ENCODE results near the gene NELL1.

The NELL1 gene

GRCh38 chr11:21105196-21105917, 436.0 kb downstream of the NELL1 start:
- no peak overlapping the region for H3K4me3 ChIP-seq (ENCODE audit: low read depth, low read length)
- no peak overlapping the region for H3K9ac ChIP-seq (ENCODE audit: low read length)
- H3K27ac ChIP-seq (ENCODE audit: low read depth, low read length), result no peak overlapping the region
- no peaks in the 10 kb centered on the region for H3K36me3 ChIP-seq (ENCODE audit: control insufficient read depth, insufficient read depth, low read length)
- no peaks in the 10 kb centered on the region for H3K27me3 ChIP-seq (ENCODE audit: control insufficient read depth, insufficient read depth, low read length)
- H3K4me1 ChIP-seq (ENCODE audit: control insufficient read depth, insufficient read depth, low read length), result no peaks in the 10 kb centered on the region
- peaks cover 15% of the 10 kb centered on the region for H3K9me3 ChIP-seq (ENCODE audit: control insufficient read depth, insufficient read depth, low read depth, low read length)

- H3K27ac ChIP-seq (ENCODE audit: low read depth, low read length), result no peak overlapping the region
- H3K9ac ChIP-seq (ENCODE audit: low read length), result no peak overlapping the region
- no peaks in the 10 kb centered on the region for H3K4me1 ChIP-seq (ENCODE audit: control insufficient read depth, insufficient read depth, low read length)
- H3K27me3 ChIP-seq (ENCODE audit: control insufficient read depth, insufficient read depth, low read length), result no peaks in the 10 kb centered on the region
- peaks cover 10% of the 10 kb centered on the region for H3K9me3 ChIP-seq (ENCODE audit: control insufficient read depth, insufficient read depth, low read depth, low read length)
- no peak overlapping the region for H3K4me3 ChIP-seq (ENCODE audit: low read depth, low read length)
- no peaks in the 10 kb centered on the region for H3K36me3 ChIP-seq (ENCODE audit: control insufficient read depth, insufficient read depth, low read length)
Measured at GRCh38 chr11:21109341-21109740, 440.0 kb downstream of the NELL1 start.

GRCh38 chr11:21110415-21110814, 441.0 kb downstream of the NELL1 start:
- no peaks in the 10 kb centered on the region for H3K36me3 ChIP-seq (ENCODE audit: control insufficient read depth, insufficient read depth, low read length)
- no peak overlapping the region for H3K27ac ChIP-seq (ENCODE audit: low read depth, low read length)
- no peaks in the 10 kb centered on the region; the same call in 1 of the 2 replicates for H3K9me3 ChIP-seq (ENCODE audit: control insufficient read depth, insufficient read depth, low read depth, low read length)
- H3K27me3 ChIP-seq (ENCODE audit: control insufficient read depth, insufficient read depth, low read length), result no peaks in the 10 kb centered on the region
- no peaks in the 10 kb centered on the region for H3K4me1 ChIP-seq (ENCODE audit: control insufficient read depth, insufficient read depth, low read length)
- H3K9ac ChIP-seq (ENCODE audit: low read length), result no peak overlapping the region
- H3K4me3 ChIP-seq (ENCODE audit: low read depth, low read length), result no peak overlapping the region

- H3K9me3 ChIP-seq (ENCODE audit: control insufficient read depth, insufficient read depth, low read depth, low read length), result no peaks in the 10 kb centered on the region
- H3K36me3 ChIP-seq (ENCODE audit: control insufficient read depth, insufficient read depth, low read length), result no peaks in the 10 kb centered on the region
- H3K9ac ChIP-seq (ENCODE audit: low read length), result no peak overlapping the region
- no peak overlapping the region for H3K4me3 ChIP-seq (ENCODE audit: low read depth, low read length)
- H3K27ac ChIP-seq (ENCODE audit: low read depth, low read length), result no peak overlapping the region
- no peaks in the 10 kb centered on the region for H3K27me3 ChIP-seq (ENCODE audit: control insufficient read depth, insufficient read depth, low read length)
- H3K4me1 ChIP-seq (ENCODE audit: control insufficient read depth, insufficient read depth, low read length), result no peaks in the 10 kb centered on the region
Measured at GRCh38 chr11:21113876-21114275, 444.5 kb downstream of the NELL1 start.

- no peak overlapping the region for H3K9ac ChIP-seq (ENCODE audit: low read length)
- H3K36me3 ChIP-seq (ENCODE audit: control insufficient read depth, insufficient read depth, low read length), result no peaks in the 10 kb centered on the region
- H3K4me3 ChIP-seq (ENCODE audit: low read depth, low read length), result no peak overlapping the region
- H3K27ac ChIP-seq (ENCODE audit: low read depth, low read length), result no peak overlapping the region
- H3K4me1 ChIP-seq (ENCODE audit: control insufficient read depth, insufficient read depth, low read length), result no peaks in the 10 kb centered on the region
- no peaks in the 10 kb centered on the region for H3K27me3 ChIP-seq (ENCODE audit: control insufficient read depth, insufficient read depth, low read length)
- H3K9me3 ChIP-seq (ENCODE audit: control insufficient read depth, insufficient read depth, low read depth, low read length), result no peaks in the 10 kb centered on the region
Measured at GRCh38 chr11:21116009-21116408, 446.6 kb downstream of the NELL1 start.

GRCh38 chr11:21119411-21119810, 450.0 kb downstream of the NELL1 start:
- Histone ChIP-seq H3K27ac (ENCODE audit: low read depth, low read length) (no peak overlapping the region), H3K4me1 (ENCODE audit: control insufficient read depth, insufficient read depth, low read length) (no peaks in the 10 kb centered on the region), H3K27me3 (ENCODE audit: control insufficient read depth, insufficient read depth, low read length) (no peaks in the 10 kb centered on the region), H3K36me3 (ENCODE audit: control insufficient read depth, insufficient read depth, low read length) (no peaks in the 10 kb centered on the region), H3K9me3 (ENCODE audit: control insufficient read depth, insufficient read depth, low read depth, low read length) (no peaks in the 10 kb centered on the region), H3K4me3 (ENCODE audit: low read depth, low read length) (no peak overlapping the region), H3K9ac (ENCODE audit: low read length) (no peak overlapping the region)

GRCh38 chr11:21121991-21122390, 452.6 kb downstream of the NELL1 start:
- H3K4me1 ChIP-seq (ENCODE audit: control insufficient read depth, insufficient read depth, low read length), result no peaks in the 10 kb centered on the region
- H3K27me3 ChIP-seq (ENCODE audit: control insufficient read depth, insufficient read depth, low read length), result no peaks in the 10 kb centered on the region
- no peak overlapping the region for H3K4me3 ChIP-seq (ENCODE audit: low read depth, low read length)

GRCh38 chr11:21122523-21122922, 453.1 kb downstream of the NELL1 start:
- Histone ChIP-seq H3K27ac (ENCODE audit: low read depth, low read length) (no peak overlapping the region), H3K9ac (ENCODE audit: low read length) (no peak overlapping the region), H3K36me3 (ENCODE audit: control insufficient read depth, insufficient read depth, low read length) (no peaks in the 10 kb centered on the region), H3K27me3 (ENCODE audit: control insufficient read depth, insufficient read depth, low read length) (no peaks in the 10 kb centered on the region), H3K4me1 (ENCODE audit: control insufficient read depth, insufficient read depth, low read length) (no peaks in the 10 kb centered on the region), H3K4me3 (ENCODE audit: low read depth, low read length) (no peak overlapping the region), H3K9me3 (ENCODE audit: control insufficient read depth, insufficient read depth, low read depth, low read length) (no peaks in the 10 kb centered on the region)

More at GRCh38 chr11:21121991-21122390, 452.6 kb downstream of the NELL1 start:
- Histone ChIP-seq H3K27ac (ENCODE audit: low read depth, low read length) (no peak overlapping the region), H3K36me3 (ENCODE audit: control insufficient read depth, insufficient read depth, low read length) (no peaks in the 10 kb centered on the region), H3K9me3 (ENCODE audit: control insufficient read depth, insufficient read depth, low read depth, low read length) (no peaks in the 10 kb centered on the region), H3K9ac (ENCODE audit: low read length) (no peak overlapping the region)

GRCh38 chr11:21132146-21132720, 462.8 kb downstream of the NELL1 start:
- H3K27ac ChIP-seq (ENCODE audit: low read depth, low read length), result no peak overlapping the region
- H3K9ac ChIP-seq (ENCODE audit: low read length), result no peak overlapping the region
- no peaks in the 10 kb centered on the region for H3K27me3 ChIP-seq (ENCODE audit: control insufficient read depth, insufficient read depth, low read length)
- no peak overlapping the region for H3K4me3 ChIP-seq (ENCODE audit: low read depth, low read length)
- H3K9me3 ChIP-seq (ENCODE audit: control insufficient read depth, insufficient read depth, low read depth, low read length), result no peaks in the 10 kb centered on the region
- no peaks in the 10 kb centered on the region for H3K4me1 ChIP-seq (ENCODE audit: control insufficient read depth, insufficient read depth, low read length)
- no peaks in the 10 kb centered on the region for H3K36me3 ChIP-seq (ENCODE audit: control insufficient read depth, insufficient read depth, low read length)

- no peak overlapping the region for H3K27ac ChIP-seq (ENCODE audit: low read depth, low read length)
- no peak overlapping the region for H3K9ac ChIP-seq (ENCODE audit: low read length)
- no peak overlapping the region for H3K4me3 ChIP-seq (ENCODE audit: low read depth, low read length)
- H3K27me3 ChIP-seq (ENCODE audit: control insufficient read depth, insufficient read depth, low read length), result no peaks in the 10 kb centered on the region
- H3K36me3 ChIP-seq (ENCODE audit: control insufficient read depth, insufficient read depth, low read length), result no peaks in the 10 kb centered on the region
- H3K9me3 ChIP-seq (ENCODE audit: control insufficient read depth, insufficient read depth, low read depth, low read length), result no peaks in the 10 kb centered on the region
- H3K4me1 ChIP-seq (ENCODE audit: control insufficient read depth, insufficient read depth, low read length), result no peaks in the 10 kb centered on the region
Measured at GRCh38 chr11:21133244-21133643, 463.9 kb downstream of the NELL1 start.

GRCh38 chr11:21133722-21134121, 464.3 kb downstream of the NELL1 start:
- no peak overlapping the region for H3K4me3 ChIP-seq (ENCODE audit: low read depth, low read length)
- no peaks in the 10 kb centered on the region for H3K4me1 ChIP-seq (ENCODE audit: control insufficient read depth, insufficient read depth, low read length)
- H3K9me3 ChIP-seq (ENCODE audit: control insufficient read depth, insufficient read depth, low read depth, low read length), result no peaks in the 10 kb centered on the region
- H3K27me3 ChIP-seq (ENCODE audit: control insufficient read depth, insufficient read depth, low read length), result no peaks in the 10 kb centered on the region
- no peaks in the 10 kb centered on the region for H3K36me3 ChIP-seq (ENCODE audit: control insufficient read depth, insufficient read depth, low read length)
- H3K27ac ChIP-seq (ENCODE audit: low read depth, low read length), result no peak overlapping the region
- H3K9ac ChIP-seq (ENCODE audit: low read length), result no peak overlapping the region
